ENCODE measurements around the gene LRP1B.

DNA sequence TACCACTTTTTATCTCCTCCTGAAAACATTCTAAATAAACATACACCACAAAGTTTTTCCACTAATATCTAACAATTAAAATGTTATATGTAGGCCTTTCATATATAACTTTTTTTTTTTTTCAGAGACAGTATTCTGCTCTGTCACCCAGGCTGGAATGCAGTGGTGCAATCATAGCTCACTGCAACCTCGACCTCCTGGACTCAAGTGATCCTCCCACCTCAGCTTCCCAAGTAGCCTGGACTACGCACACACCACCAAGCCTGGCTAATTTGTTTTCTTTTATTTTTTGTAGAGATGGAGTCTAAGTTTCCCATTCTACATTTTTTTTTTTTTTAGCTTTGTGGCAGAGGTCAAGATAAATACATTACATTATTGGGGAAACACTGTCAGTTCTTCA lies 1738.0 kb downstream of the LRP1B start:
- TF ChIP-seq, protein P1, sequence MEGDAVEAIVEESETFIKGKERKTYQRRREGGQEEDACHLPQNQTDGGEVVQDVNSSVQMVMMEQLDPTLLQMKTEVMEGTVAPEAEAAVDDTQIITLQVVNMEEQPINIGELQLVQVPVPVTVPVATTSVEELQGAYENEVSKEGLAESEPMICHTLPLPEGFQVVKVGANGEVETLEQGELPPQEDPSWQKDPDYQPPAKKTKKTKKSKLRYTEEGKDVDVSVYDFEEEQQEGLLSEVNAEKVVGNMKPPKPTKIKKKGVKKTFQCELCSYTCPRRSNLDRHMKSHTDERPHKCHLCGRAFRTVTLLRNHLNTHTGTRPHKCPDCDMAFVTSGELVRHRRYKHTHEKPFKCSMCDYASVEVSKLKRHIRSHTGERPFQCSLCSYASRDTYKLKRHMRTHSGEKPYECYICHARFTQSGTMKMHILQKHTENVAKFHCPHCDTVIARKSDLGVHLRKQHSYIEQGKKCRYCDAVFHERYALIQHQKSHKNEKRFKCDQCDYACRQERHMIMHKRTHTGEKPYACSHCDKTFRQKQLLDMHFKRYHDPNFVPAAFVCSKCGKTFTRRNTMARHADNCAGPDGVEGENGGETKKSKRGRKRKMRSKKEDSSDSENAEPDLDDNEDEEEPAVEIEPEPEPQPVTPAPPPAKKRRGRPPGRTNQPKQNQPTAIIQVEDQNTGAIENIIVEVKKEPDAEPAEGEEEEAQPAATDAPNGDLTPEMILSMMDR (IDR thresholded peaks at IDR 0.05) = no peak
- TF ChIP-seq ZFX (IDR thresholded peaks at IDR 0.05; ENCODE audit: borderline replicate concordance) = no peak
